Dermis blood vessel endothelial cell (primary cell): ENCODE measurements around the gene LGALS1. TPM values are rescaled to one million over a fixed set of nuclear protein-coding genes. Genes with fewer than 3 reads are reported as not detected.
"Not testable (repeated sequence)": the region's sequence is repeated elsewhere in the genome, so short reads cannot be mapped to it uniquely, and the experiment has no call there.

Experiments used
- DNase-seq: peaks from one replicate; pipeline ENCODE4 v3.0.0; 2010
- total RNA-seq: library from RNA; depleted of rRNA; stranded (reverse); fragments of >200 nt; gene quantifications from 2 replicates; pipeline ENCODE4 v1.2.3, GENCODE V29; 2014

The LGALS1 gene
- total RNA-seq, 1 donor from 2014 or later, result 4,948 TPM

DNA sequence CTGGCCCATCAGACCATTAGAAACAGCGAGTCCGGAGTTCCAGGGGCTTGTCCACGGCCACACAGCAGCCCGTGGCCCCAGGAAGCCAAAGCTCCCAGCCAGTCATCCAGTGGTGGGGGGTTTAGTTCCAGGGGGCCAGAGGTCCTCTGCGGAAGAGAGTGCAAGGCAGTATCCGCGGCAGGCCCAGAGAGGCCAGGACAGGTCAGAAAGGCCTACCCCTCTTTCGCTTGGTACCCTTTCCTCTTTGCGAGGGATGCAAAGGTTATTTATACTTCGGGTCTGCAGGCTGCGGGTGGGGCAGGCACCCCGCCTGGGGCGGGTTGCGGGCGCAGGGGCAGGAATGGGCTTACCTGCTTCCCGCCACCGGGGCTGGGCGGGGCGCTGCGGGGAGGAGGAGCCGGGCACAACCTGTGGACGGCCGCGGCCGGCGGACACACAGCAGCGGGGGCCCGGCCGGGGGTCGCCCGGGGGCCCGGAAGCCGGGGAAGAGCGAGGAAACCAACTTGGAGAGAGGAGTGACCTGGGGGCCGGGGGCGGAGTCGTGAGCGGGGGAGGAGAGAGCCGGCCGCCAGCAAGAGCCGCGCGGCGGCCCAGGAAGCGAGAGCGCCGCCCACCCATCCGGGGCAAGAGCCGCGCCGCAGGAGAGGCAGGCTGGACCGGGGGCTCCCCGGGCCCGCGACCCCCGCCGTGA, 36.2 kb upstream of the LGALS1 start, which contains the start of gene SH3BP1:
SH3BP1 (plus strand) TSS at position 600 of the 691 bp plus-strand sequence. CDS start 119 bp downstream, outside the sequence.
- DNase-seq, result no peak

DNA sequence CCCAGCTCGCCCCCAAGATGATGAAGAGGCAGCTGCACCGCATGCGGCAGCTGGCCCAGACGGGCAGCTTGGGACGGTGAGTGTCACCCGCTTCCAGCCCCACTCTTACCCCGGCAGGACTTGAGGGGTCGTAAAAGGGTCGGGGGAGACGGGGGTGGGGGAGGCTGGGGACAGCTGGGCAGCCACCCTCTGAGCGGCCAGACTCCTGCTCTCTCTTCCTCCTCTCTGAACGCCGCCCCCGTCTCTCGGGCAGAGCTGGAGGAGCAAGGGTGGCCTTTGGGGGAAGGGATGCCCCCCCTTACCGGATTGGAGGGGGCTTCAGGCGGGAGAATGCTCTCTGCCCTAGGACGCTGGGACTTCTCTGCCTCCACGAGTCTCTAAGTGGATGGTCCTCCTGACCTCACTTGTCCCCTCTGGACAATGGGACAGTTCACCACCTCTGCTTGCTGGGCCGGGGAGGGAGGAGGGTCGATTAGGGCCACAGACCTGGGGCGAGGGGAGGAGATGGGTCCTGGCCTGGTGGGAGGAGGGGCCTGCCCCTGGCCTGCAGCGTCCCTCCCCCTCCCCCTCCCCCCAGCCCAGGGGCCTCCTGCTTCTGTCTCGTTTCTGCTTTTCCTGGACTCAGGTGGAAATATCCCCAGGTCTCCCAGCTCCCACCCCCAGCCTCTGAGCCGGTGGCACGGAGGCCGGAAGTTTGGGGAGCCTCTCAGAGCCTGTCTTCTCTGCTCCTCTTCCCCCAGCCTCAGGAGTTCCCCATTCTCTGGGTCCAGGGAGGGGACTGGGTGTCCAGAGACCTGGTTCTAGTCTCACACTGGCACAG, 35.5 kb upstream of the LGALS1 start:
- DNase-seq, result no peak

DNA sequence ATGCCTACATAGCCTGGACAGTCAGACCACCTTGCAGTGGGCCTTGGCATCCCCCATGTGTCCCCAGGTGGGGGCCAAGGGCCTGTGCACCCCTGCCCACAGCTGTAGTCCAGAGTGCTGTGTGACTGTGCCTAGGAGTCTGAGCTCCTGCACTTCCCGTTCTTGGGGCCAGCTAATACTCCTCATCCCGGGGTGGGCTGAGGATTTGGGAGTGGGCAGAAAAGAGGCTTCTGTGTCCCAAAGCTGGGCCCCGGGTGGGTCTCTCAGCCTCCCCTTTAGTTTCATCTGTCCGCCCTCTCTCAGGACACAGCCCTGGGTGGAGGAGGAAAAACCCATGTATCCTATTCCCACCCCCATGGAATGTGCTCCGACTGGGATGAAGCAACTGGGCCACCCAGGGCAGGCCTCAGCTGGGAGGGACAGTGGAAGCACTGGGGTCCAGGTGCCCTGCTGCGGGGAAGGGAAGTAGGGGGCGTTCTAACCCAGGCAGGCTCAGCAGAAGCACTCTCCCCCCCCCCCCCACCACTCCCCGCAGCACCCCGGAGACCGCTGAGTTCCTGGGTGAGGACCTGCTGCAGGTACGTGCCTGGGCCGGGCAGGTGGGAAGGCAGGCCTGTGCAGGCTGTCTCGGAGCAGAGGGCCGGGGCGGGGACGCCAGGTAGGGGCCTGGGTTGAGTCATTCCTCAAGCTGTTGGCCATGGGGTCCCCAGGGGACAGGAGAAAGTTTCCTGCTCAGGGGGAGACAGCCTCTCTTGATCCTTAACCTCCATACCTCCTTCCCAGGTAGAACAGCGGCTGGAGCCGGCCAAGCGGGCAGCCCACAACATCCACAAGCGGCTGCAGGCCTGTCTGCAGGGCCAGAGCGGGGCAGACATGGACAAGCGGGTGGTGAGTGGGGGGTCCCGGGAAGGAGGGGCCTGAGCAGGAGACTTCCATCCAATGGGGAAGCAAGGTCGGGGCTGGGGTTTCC, 34.6 kb upstream of the LGALS1 start:
- no peak for DNase-seq

- DNase-seq, result no peak
These were observed 33.9 kb upstream of the LGALS1 start for GRCh38 chr22:37641561-37641949.

GRCh38 chr22:37643225-37643847, 32.1 kb upstream of the LGALS1 start:
- DNase-seq, result peak; percentile 82

DNA sequence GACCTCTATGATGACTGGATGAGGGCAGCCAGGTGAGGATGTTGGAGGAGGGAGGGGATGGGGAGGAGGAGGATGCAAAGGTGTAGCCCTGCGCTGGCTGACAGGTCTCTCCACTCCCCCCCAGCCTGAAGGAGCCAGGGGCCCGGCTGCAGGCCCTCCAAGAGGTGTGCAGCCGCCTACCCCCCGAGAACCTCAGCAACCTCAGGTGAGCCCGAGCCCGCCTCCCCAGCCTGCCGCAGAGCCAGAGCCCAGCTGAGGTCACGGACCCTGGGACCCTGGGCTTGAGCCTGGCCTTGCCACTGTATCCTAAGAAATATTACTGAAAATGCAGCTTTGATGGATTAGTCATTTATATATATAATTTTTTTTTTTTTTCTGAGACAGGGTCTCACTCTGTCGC, 28.1 kb upstream of the LGALS1 start:
- DNase-seq, result no peak

DNA sequence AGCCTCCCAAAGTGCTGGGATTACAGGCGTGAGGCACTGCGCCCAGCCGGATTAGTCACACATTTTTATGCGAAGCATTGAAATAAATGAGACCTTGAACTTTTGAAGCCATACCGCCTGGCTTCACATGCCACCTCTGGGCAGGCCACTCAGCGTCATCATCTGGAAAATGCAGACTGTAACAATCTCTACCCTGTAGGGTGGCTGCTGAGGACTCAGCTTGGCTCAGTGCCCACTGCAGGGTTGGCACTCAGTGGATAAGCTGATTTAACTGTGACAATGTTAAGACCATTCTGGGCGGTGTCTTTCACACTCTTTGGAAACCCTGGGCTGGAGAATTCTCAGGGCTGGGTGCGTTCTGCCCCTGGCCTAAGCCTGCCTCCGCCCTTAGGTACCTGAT, 27.5 kb upstream of the LGALS1 start:
- no peak for DNase-seq

DNA sequence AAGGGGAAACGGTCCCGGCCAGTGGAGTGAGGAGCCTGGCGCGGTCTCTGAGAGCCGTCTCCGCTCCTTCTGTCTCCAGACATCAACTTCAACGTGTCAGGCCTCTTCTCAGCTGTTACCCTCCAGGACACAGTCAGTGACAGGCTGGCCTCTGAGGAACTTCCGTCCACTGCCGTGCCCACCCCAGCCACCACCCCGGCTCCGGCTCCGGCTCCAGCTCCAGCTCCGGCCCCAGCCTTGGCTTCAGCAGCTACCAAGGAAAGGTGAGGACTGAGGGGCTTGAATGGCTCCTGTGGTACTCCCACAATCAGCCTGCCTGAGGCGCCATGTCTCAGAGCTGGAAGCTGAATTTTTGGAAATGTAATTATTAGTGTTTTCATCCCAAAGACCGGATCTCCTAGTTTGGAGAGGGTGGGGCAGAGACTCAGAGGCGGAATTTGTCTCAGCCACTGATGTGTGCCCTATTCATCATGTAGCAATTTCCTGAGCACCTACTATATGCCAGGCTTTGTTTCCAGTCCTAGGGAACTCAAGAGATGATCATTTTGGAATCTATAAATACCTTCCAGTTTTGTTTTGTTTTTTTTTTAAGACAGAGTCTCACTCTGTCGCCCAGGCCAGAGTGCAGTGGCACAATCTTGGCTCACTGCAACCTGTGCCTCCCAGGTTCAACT, 24.8 kb upstream of the LGALS1 start:
- no peak for DNase-seq

GRCh38 chr22:37654563-37655251, 20.7 kb upstream of the LGALS1 start:
- DNase-seq, result no peak

- no peak for DNase-seq
These were observed 20.2 kb upstream of the LGALS1 start for GRCh38 chr22:37655252-37655563.

- not testable (repeated sequence) for DNase-seq
These were observed 18.9 kb upstream of the LGALS1 start for GRCh38 chr22:37656583-37656982.

DNA sequence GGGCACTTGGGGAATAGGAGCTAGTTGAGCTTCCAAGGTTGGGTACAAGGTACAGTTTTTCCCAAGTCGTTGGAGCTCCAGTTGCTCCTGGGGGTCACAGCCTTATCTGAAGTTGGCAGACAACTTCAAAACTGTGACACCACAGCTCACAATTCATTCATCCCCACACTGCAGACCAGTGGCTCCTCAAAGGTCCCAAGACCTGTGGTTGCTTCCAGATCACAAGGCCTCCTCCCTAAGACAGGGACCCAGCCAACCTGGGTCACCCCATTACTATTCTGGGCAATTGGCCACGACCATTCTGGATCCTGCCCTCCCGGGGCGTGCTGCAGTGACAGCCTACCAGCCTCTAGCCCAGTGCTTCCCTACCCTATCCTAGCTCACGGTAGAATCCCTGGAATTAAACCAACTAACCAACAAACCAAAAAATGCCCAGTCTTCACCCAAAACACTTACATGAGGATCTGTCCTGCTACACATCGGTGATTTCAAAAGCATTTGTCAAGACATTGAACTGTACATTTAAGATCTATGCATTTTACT, 17.8 kb upstream of the LGALS1 start:
- no peak for DNase-seq

DNA sequence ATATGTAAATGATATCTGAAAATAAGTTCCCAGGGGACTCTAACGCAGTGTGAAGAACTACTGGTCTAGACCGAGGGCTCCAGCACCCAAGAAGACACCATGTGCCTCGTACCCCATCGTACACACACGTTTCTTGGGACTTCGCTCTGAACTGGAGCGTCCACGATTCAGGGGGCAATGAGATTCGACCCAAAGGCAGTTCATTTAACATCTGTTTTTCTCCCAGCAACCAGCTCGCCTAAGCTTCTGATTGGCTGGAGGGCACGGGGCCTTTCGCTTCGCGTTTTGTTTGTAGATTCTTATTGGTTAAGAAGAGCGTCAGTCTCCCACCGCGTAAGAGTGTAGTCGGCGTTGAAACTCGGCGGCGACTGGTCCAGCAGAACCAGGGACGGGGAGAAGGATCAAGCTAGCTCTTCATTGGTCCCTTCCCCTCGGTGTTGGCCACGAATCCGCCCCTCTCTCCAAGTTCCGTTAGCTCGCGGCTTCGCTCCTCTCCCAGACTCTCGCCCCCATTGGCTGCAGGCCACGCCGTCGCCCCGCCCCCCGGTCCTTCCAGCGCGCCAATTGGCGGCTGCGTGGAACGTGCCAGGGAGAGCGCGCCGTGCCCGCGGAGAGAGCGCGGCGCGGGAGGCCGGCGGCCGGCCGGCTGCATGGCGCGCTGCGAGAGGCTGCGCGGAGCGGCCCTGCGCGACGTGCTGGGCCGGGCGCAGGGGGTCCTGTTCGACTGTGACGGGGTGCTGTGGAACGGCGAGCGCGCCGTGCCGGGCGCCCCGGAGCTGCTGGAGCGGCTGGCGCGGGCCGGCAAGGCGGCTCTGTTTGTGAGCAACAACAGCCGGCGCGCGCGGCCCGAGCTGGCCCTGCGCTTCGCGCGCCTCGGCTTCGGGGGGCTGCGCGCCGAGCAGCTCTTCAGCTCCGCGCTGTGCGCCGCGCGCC, 17.0 kb upstream of the LGALS1 start, which contains the start of gene PDXP:
PDXP (plus strand) TSS at position 591 of the 933 bp plus-strand sequence; CDS start at position 651, 60 bp downstream.
- DNase-seq, result peak; percentile 100

GRCh38 chr22:37659066-37659896, 16.2 kb upstream of the LGALS1 start:
- no peak for DNase-seq

DNA sequence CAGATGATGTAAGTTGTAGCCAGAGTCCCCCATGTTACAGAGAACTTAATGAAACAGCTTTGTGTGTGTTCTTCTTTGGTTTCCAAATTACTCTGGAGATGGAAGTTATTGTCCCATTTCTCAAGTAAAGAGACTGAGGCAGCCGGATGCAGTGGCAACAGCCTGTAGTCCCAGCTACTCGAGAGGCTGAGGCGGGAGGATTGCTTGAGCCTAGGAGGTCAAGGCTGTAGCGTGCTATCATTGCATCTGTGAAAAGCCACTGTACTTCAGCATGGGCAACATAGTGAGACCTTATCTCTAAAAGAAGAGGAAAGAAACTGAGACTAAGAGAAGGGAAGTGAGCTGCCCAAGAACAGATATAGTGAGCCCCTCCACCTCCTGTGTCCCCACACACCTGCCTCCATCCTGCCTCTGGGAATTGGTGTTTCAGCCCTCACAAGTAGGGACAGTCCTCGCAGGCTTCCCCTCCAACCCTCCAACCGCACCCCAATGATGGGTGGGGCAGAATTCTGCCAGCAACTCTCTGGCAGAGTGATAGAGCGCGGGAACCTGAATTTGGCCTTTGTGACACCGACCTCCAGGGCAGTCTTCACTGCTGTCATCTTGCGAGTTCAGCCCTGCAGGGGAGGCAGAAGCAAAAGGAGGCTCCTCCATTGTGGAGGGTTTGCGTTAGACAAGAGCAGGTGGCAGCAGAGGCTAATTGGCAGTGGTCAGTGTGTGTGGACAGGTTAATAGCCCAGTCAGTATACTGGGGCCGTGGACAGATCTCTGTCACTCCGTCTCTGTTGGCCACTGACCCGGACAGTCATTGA, 15.3 kb upstream of the LGALS1 start:
- no peak for DNase-seq

DNA sequence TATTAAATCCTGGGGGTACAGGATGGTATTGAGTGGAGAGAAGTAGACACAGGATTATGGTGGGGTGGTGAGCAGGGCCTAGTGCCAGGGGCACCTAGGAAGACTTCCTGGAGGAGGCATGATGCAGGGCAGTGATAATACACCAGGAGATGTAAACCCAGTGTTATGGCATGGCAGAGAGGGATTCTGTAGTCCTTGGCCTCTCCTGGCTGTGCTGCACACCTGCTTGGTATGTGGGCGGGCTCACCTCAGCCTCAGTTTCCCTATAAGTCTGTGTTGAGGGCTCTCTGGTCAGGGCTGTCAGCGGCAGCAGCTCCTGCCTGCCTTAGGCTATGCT, 14.8 kb upstream of the LGALS1 start:
- DNase-seq, result no peak

DNA sequence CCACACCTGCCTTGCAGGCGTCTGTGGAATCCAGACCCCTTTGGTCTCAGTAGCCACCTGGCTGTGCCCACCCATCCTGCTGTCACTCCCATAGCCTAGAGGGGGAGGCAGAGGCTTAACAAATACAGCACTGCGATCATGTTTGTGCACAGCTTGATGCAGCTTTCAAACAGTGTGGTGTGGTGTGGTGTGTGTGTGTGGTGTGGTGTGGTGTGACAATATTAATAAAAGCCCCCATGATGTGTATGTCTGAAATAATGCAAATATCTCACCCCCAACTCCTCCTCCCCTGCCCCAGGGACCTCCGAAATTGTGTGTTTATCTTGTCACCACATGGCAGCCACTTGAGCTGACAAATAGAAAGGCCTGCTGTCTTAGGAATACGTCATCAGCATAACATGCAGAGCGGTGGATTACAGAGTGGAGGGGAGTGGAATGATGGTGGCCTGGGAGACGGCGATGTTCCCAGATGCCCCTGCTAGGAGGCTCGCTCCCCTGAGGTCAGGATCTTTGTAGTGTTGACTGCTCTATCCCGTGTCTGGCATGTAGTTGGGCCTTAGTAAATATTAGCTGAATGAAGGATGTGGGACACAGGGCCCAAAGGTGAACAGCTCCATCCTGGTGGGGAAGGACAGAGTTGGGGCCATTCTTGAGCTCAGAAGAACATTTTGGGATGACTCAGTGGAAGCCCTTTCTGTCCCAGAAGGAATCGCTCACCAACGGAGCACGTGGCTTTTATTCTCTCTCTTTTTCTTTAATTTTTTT, 14.1 kb upstream of the LGALS1 start:
- peak; percentile 57 for DNase-seq
